ENCODE data around the gene CROT.

Gene CROT

DNA sequence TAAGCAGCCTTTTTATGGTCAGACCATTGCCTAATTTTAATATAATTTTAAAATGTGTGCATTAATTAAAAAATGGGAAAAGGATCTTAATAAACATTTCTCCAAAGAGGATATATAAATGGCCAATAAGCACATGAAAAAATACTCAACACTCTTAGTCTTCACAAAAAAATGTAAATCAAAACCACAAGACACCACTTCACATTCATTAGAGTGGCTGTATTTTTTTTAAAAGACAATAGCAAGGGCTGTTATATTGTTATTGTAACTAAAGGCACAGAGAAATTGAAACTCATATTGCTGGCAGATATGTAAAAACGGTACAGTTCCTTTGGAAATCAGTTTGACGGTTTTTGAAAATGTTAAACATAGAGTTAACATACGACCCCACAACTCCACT is 3.2 kb upstream of the CROT start:
- no peak for DNase-seq

DNA sequence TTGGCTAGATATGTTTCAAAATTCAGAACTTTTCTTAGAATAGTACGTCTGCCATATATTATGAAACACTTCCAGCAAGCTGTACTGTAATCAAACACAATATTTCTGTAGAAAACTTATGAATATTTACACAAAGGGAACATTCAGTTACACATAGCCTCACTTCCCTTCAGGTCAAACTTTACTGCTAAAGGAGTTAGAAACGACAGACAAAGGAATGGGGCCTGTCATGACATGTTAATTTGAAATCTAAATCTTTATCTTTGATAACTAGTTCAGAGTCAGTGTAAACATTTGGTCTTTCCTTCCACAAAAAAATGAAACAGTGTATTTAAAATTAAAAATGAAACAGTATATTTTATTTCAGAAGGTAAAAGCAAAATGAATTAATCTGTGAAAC is 1.0 kb upstream of the CROT start:
- no peak for DNase-seq

DNA sequence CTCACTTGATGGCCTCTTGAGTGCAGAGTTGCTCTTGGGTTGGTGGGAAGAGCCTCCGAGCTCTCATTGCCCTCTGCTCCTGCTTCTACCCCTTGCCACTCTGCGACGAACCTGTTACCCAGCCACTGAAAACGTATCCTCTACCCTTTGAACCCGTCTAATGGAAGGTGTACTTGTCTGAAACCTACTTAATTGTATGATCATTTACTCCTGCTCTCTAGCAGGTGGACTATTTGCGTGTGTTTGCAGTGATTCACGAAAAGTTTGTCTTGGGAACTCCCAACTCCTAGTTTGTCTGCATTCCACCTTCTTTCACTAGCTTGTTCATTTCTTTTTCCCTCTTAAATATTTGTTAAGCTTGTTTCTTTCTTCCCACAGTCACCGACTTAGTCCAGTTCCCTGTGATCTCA is 503 bp downstream of the CROT start:
- DNase-seq, result no peak

DNA sequence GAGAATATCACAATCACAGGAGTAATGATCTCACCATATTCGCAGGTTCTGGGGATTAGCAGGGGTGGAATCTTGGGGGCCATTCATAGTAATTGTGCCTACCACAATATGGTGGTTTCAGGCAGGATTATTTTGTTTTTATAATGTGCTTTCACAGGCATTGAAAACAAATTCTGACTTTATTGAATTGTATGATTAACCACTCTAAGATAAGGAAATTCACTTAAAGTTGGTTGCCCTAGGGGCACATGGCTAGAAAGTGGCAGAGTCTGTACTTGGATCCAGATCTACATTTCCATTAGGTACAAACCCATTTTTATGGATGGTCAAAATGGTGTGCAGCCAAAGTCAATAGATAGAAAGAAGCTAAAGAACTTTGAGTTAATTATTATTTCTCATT is 1.7 kb downstream of the CROT start:
- DNase-seq, result no peak

DNA sequence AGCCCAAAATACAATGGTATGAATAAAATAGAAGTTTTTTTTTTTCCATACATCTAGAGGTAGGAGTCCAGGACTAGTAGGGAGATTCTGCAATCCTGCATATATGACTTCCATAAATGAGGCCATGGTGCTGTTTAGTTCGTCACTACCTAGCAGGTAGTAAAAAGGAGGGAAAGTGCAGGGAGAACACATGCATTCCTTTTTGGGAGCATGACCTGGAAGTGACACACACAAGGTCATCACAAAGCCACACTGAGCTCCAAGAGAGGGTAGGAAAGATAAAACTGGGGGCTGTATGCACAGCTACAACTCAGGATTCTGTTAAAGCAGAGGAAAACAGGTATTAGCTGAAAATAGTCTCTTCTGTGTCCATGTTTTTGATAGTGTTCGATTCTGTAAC is 2.2 kb downstream of the CROT start:
- no peak for DNase-seq

DNA sequence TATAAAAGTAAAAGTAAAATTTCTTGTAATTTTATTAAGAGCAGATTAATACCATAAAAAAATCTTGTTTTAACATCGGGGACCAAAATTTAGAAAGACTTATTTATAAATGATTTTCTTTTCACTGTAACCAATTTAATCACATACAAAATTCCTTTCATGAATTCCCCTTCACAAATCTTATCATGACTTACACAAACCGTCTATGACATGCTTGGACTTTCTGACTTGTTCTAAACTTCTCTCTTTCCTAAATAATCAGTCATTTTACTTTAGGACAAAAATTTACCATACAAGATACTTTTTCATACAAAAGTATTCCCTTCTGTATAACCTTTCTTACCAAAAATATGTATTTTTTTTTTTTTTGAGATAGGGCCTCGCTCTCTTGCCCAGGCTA is 9.3 kb downstream of the CROT start:
- DNase-seq, result no peak

DNA sequence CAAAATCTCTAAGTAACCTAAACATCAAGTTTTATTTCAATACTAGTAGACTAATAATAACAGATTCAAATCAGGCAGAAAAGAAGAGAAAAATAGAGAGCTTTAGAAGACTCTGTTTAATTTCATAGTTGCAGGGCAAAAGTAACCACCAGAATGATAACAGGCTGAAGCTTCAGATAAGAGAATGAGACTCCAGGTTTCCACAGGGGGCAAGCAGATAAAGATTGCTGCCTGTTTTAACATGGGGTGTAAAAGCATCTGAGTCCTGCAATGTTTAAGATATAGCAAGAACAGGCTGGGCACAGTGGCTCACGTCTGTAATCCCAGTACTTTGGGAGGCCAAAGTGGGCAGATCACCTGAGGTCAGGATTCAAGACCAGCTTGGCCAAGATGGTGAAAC is 11.0 kb downstream of the CROT start:
- no peak for DNase-seq

DNA sequence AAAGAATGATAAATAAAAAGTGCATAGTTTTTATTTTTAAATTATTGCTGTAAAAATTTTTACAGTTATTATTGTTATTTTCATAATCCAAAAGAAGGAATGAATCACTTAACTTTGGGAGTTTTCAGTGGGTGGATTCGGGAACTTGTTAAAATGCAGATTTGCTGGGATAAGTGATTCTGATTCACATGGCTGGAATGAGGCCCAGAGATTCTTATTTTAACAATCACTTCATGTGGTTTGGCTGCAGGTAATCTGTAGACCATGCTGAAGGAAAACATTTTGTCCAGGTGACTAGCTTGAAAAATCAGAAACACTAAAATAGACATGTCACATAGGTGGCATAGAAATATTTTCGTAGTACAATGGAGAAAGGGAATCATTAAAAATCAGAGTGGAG is 13.9 kb downstream of the CROT start:
- no peak for DNase-seq

DNA sequence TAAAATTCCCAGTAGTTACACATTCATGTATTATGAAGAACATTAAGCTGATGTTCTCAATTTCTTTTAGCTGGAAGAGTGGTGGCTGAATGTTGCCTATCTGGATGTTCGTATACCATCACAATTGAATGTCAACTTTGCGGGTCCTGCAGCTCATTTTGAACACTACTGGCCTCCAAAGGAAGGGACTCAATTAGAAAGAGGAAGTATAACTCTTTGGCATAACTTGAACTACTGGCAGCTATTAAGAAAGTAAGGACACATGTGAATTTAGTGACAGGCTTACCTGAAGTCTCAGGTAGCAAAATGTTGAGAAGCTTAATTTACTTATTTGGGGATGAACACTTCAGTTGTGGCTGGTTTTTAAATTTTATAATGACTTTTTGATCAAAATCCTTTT is 15.9 kb downstream of the CROT start:
- no peak for DNase-seq

DNA sequence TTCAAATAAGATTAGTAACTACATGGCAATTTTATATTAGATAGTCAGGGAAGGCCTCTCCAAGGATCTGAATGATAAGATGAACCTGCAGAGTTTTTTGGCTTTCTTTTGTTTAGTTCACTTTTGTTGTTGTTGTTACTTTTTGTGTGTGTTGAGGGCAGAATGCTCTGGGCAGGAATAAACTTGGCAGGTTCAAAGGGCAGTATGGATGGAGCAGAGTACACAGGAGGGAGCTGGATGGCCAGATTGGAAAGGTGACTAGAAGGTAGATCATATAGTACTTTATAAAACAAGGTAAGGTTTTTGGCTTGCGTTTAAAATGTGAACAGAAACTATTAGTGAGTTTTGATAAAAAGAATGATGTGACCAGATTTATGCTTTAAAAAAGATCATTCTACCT is 17.9 kb downstream of the CROT start:
- DNase-seq, result no peak

DNA sequence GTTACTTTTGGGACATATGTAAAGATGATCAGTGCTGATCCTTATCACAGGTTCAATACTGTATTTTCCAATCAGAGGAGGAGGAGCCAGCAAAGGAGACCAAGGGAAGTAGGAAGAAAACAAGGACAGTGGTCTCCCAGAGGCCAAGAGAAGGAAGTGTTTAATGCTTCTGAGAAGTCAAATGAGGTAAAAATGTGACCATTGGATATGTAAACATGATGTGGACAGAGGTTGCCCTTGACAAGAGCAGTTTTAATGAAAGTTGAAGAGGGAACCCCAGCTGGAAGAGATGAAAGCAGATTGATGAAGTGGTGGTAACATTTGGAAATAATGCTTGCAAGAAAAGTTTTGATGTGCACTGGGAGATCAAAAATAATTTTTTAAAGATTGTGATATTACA is 18.8 kb downstream of the CROT start:
- DNase-seq, result no peak

DNA sequence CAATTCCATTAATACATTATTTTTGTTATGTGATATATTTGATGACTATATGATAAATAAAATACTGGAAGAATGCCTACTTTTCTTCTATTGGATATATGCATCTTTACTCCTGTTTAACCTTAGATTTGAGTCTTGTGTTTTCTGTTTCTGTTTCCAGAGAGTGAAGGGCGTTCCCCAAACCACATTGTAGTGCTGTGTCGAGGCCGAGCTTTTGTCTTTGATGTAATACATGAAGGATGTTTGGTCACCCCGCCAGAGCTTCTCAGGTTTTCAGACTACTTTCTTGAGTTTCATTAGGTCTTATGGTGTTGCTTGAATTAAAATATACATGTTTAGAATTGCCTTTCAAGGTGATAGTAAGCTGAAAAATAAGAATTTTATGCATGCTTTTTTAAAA is 23.8 kb downstream of the CROT start:
- DNase-seq, result no peak

DNA sequence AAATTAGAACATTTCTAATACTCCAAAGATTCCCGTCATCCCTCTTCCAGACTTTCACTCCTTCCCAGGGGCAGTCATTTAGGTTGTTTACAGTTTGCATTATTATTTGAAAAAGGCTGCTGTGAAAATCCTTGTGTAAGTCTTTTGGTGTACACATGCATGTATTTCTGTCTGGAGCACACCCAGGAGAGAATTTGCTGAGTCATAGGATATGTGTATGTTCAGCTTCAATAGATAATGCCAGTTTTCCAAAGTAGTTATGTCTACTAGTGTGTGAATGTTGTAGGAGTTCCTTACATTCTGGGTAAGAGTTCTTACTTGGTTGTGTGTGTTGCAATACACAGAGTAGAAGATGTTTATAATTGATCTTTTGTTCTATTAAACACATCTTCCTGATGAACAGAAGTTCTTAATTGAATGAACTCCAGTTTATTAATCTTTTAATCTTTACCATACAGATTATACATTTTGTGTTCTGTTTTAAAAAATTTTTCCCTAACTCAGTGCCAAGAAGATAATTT is 25.3 kb downstream of the CROT start:
- DNase-seq, result no peak

DNA sequence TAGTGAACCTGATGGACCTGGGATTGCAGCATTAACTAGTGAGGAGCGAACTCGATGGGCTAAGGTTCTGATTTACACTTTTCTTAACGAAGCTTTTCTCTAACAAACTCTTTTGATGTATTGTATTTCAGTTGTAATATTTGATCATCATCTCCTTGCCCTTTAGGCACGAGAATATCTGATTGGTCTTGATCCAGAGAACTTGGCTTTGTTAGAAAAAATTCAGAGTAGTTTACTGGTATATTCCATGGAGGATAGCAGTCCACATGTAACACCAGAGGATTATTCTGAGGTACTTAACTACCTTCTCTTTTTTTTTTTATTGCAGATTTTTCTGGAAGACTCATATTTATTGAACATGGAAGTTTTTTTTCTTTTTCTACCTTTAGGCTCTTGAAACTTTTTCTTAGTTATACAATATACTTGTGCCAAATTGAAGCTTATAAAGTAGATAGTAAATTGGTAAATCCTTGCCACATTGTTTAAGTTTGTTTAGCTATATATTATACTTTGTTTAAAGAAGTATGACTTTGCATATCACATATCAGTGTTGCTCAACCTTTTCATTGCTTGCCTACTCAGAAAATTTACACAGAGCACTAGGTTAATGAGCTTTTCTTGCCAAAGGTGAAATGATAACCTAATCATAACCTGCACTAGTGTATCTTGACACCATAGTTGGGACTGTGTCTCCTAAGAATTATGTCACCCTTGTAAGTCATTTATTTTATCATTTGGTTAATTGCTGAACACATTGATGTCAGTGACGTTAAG is 30.4 kb downstream of the CROT start:
- no peak for DNase-seq

DNA sequence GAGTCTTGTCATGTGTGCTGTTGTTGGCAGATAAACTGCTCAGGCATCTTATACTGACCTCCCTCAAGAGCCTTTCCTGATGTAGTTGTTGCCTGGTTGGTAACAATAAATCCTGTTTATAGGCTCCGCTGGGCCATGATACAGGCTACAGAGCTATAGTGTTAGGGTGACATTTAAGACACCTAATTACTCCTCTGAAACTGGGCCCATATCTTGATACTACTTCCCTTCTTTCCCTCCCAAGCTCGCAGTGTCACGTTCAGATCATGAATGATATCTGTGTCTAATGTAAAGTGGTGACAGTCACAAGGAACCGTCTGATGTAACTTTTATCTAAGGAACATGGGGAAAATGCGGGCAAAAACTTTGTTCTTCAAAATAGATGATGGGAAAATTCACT is 35.4 kb downstream of the CROT start:
- DNase-seq, result no peak

DNA sequence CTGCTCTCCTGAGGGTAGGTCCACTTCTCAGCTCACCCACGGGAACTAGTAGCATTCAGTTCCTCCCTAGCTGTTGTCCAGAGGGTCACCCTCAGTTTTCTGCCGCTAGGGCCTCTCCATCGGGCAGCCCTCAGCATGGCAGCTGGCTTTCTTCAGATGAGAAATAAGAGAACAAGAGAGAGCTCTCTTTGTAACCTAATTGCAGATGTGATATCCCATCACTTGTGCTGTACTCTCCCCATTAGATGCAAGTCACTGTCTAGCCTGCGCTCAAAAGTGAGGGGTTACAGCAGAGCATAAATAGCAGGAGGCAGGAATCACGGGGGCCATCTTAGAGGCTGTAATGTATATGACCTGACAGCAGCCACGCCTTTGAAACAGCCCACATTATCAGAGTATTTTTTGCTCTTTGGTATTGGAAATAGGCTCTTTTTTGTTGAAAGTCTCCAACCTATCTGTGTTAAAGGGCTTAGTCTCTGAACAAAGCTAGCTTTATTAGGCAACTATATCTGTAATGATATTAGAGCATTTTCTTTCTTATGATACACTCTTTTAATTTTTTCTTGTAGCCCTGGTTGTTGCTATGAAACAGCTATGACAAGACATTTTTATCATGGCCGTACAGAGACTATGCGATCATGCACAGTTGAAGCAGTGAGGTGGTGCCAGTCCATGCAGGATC is 45.7 kb downstream of the CROT start:
- DNase-seq, result no peak

DNA sequence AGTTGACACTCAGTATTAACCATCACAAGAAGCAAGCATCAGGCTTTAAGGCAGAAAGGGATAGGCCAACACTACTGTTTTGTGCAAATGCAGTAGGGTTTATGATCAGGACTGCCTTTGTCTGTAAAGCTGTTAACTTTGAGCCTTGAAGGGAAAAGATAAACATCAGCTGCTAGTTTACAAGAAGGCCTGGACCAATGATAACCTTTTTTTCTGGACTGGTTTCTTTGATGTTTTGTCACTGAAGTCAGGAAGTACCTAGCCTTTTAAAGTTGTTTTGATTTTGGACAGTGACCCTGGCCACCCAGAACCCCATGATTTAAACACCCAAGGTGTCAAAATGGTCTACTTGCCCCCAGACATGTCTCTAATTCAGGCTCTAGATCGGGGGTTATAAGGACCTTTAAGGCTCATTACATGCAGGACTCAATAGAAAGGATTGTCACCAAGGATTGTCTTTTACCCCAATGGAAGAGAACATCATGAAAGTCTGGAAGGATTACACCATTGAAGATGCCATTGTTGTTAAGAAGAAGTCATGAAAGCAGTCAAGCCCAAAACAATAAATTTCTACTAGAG is 50.1 kb downstream of the CROT start:
- DNase-seq, result no peak

DNA sequence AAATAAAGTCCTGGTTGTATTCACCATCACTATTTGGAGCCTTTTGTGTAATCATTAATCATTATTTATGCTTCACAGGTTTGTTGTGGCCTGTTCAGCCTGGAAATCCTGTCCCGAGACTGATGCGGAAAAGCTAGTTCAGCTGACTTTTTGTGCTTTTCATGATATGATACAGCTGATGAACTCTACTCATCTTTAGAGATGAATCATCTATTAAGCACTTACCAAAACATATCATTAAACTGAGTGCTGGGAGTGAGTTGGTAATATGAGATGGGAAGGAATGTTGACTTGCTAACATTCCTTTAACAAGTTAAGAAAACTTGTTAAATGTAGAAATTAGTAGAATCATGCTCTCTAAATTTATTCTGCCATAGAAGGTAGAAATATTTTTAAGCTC is 53.0 kb downstream of the CROT start:
- no peak for DNase-seq

DNA sequence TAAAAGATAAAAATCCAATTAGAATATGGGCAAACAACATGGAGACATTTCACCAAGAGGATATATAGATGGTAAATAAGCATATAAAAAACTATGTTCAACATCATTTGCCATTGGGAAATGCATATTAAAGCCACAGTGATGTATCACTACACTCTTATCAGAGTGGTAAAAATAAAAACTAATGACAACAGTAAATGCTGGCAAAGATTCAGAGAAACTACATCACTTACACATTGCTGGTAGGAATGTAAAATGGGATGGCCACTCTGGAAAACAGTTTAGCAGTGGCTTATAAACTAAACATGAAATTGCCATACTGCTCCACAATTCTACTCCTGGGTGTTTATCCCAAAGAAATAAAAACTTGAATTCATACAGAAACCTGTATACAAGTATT is 59.2 kb downstream of the CROT start:
- no peak for DNase-seq

DNA sequence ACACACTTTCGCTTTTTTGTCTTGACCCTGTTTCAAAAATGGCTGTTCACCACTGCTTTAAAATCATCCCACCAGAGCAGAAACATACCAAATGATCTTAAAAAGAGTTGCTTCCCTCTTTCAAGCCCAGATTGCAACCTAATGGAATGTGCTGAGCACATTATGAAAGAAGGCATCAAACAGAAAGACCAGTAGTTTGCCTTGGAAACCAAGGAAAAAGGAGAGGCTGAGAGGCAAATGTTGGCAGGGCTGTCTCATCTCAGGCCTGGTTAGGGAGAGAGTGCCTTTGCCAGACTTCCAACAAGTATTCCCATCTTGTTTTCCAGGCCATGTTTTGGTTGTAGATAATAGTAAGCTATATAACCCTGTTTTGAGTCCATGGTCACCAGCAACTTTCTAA is 65.7 kb downstream of the CROT start:
- no peak for DNase-seq

DNA sequence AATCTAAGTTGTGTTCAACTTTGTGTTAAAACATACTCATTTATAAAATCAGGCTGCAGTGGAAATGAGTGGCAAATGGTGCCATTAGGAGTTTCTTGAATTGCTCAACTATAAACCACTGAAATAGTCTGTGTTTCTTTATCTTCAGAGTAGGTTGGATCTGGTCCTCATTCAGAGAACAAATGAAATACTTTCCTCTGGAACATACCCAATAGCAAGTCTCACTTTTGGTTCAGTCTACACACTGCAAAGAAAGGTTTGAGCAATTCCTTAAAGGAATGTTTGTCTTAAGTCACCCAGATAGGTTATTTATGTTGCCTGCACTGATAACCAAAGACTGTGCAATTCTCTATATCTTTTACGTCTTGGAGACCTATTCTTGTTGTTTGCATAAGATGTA is 67.6 kb downstream of the CROT start:
- no peak for DNase-seq

DNA sequence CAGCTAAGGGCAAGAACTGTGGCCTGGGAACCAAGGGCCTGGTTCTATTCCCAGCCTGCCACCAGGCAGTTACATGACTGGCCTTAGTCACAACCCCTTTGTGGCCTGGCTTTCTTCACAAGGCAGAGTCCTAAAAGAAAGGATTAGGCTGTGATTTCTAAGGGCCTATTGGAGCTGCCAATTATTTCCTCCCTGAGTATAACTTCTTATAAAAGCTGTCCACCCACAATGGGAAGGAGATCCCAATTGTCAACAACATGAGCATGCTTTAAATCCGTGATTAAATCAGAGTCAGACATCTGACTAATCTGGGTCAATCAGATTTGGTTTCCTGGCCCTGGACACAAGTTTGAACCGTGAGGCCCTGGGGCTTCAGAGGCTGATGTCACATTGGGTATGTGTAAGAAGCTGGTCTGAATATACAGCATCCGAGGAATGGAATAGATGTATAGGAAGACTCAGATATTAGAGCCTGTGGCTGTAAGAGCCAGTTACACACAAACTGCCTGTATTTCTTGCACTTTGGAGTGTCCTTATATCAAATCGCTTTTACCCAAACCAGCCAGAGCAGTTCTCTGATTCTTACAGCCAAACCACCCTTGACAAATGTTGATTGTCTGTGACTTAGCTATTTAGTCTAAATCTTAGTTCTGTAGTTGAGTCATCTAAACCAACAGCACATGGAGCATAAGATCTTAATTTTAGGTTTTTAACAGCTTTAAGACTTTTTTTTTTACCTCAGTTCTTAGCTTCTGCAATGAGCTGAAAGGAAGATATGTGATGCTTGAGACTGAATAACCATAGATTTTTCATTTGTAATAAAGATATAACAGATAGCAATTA is 68.7 kb downstream of the CROT start:
- no peak for DNase-seq

DNA sequence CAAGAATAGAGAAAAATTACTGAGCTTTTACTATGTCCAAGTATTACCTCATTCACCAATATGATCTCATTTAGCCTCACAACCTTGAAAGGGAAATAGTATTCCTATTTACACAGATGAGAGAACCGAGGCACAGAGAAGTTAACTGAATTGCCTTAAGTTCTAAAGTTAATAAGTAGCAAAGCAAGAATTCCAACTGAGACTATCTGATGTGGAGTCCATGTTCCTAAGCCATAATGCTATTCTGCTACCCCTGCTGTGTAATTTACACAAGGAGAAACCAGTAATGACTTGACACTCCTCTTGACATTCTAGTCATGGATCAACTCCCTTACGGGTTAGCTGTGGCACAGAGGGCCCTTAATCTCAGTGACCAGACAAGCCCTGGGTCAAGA is 69.3 kb downstream of the CROT start:
- DNase-seq, result no peak
